Measurements from ENCODE around the gene DGCR2. TPM values are rescaled to one million over a fixed set of nuclear protein-coding genes. Genes with fewer than 3 reads are reported as not detected.
"Not testable (repeated sequence)": the region's sequence is repeated elsewhere in the genome, so short reads cannot be mapped to it uniquely, and the experiment has no call there.

The DGCR2 gene
- total RNA-seq, 2 donors from 2014 or later = 24.4 to 28.5 TPM

- H3K27me3 Mint-ChIP-seq (ENCODE audit: low read depth) = no peaks in the 10 kb centered on the region
- ATAC-seq (replicated peaks in 1 of 2) (no peak), DNase-seq (no peak)
- H3K27ac Mint-ChIP-seq = no peak overlapping the region
- no peaks in the 10 kb centered on the region for H3K9me3 Mint-ChIP-seq
- no peak overlapping the region for H3K4me3 Mint-ChIP-seq
- no peaks in the 10 kb centered on the region for H3K36me3 Mint-ChIP-seq (ENCODE audit: insufficient read depth in 2 of 2)
- H3K4me1 Mint-ChIP-seq (ENCODE audit: low read depth) = no peaks in the 10 kb centered on the region
Observed at GRCh38 chr22:18988958-18989357, 133.3 kb downstream of the DGCR2 start.

GRCh38 chr22:18987765-18988164 lies 134.4 kb downstream of the DGCR2 start:
- no peak overlapping the region for H3K4me3 Mint-ChIP-seq
- DNase-seq (peak in 1 of 2 donors; percentile 7), ATAC-seq (replicated peaks in 1 of 2) (no peak)
- no peak overlapping the region for H3K27ac Mint-ChIP-seq
- no peaks in the 10 kb centered on the region for H3K27me3 Mint-ChIP-seq (ENCODE audit: low read depth)
- no peaks in the 10 kb centered on the region for H3K9me3 Mint-ChIP-seq
- no peaks in the 10 kb centered on the region for H3K4me1 Mint-ChIP-seq (ENCODE audit: low read depth)
- no peaks in the 10 kb centered on the region for H3K36me3 Mint-ChIP-seq (ENCODE audit: insufficient read depth in 2 of 2)

GRCh38 chr22:18987114-18987513 lies 135.1 kb downstream of the DGCR2 start:
- H3K4me1 Mint-ChIP-seq (ENCODE audit: low read depth) = not testable (repeated sequence)

More at GRCh38 chr22:18987114-18987513, 135.1 kb downstream of the DGCR2 start:
- not testable (repeated sequence) for ATAC-seq (replicated peaks in 1 of 2); H3K27ac Mint-ChIP-seq; H3K4me3 Mint-ChIP-seq; H3K36me3 Mint-ChIP-seq (ENCODE audit: insufficient read depth in 2 of 2); H3K9me3 Mint-ChIP-seq; H3K27me3 Mint-ChIP-seq (ENCODE audit: low read depth); DNase-seq

Other genes with a start within 250 kb of the DGCR2 start
- gene DGCR6, start 216.1 kb downstream of the DGCR2 start, total RNA-seq = 1 to 10 TPM; 2.5 to 2.9 TPM
- gene PRODH, start 186.1 kb downstream of the DGCR2 start, total RNA-seq = 1 to 10 TPM in 1 of 2 donors, under 1 TPM in 1; 0.76 to 1.1 TPM
- gene TSSK2, start 8.9 kb upstream of the DGCR2 start, total RNA-seq = not detected
- 10 to 100 TPM; 16.0 to 19.7 TPM for gene ESS2, start 22.2 kb upstream of the DGCR2 start, total RNA-seq
- gene GSC2, start 27.9 kb upstream of the DGCR2 start, total RNA-seq = not detected
- 10 to 100 TPM; 34.3 TPM for gene SLC25A1, start 56.3 kb upstream of the DGCR2 start, total RNA-seq
- 1 to 10 TPM in 1 of 2 donors, under 1 TPM in 1; 0.99 to 2.1 TPM for gene CLTCL1, start 169.3 kb upstream of the DGCR2 start, total RNA-seq

All from activated T-cell treated with anti-CD3 and anti-CD28 coated beads, Interleukin-2, amount 50 U/mL, for 72 hours (primary cell).